Upper lobe of left lung (tissue), 6 donors: ENCODE data around the gene RASAL2. TPM values are rescaled to one million over a fixed set of nuclear protein-coding genes. Genes with fewer than 3 reads are reported as not detected.

Source experiments
- ATAC-seq, 2 donors: fragments of 200-7000 bp; cut with Tn5 transposase; one replicate each; pipeline ENCODE4 v1.9.1; 2022; ENCODE audit warnings: mild to moderate bottlenecking in 2 of 2, moderate library complexity in 2 of 2; ENCODE audit not compliant: low FRiP score in 2 of 2
- DNase-seq, 2 donors: peaks; one replicate each; pipeline ENCODE4 v3.0.0-alpha.2; 2019 to 2020
- H3K27ac ChIP-seq, 4 donors: fragments of 200-600 bp; sonication (generic); one replicate each; pipeline ENCODE4 v1.5.1; 2016 to 2019
- H3K27me3 ChIP-seq, 4 donors: fragments of 200-600 bp; sonication (generic); one replicate each; pipeline ENCODE4 v1.5.1; 2017 to 2019
- H3K36me3 ChIP-seq, 4 donors: fragments of 200-600 bp; sonication (generic); one replicate each; pipeline ENCODE4 v1.5.1; 2016 to 2019
- H3K4me1 ChIP-seq, 4 donors: fragments of 200-600 bp; sonication (generic); one replicate each; pipeline ENCODE4 v1.5.1; 2018 to 2019
- H3K4me3 ChIP-seq, 4 donors: fragments of 200-600 bp; sonication (generic); one replicate each; pipeline ENCODE4 v1.5.1; 2017 to 2019; ENCODE audit warnings: mild to moderate bottlenecking in 2 of 4, moderate library complexity in 1 of 4
- H3K9me3 ChIP-seq, 4 donors: fragments of 200-600 bp; sonication (generic); one replicate each; pipeline ENCODE4 v1.5.1; 2018 to 2019
- CTCF ChIP-seq, 6 experiments: fragments of 450-650 bp in 4 of 6; fragments of 200-600 bp in 2 of 6; sonication (generic) in 2 of 6; IDR thresholded peaks; one replicate each; pipeline ENCODE4 v1.5.1; 2016 to 2019; ENCODE audit warnings: antibody characterized with exemption in 6 of 6
- EP300 ChIP-seq, 4 donors: sonication (generic); formaldehyde crosslinking; IDR thresholded peaks; one replicate each; pipeline ENCODE4 v1.5.1; 2017; ENCODE audit warnings: antibody characterized with exemption in 4 of 4, control low read depth in 2 of 4
- POLR2A ChIP-seq, 4 donors: fragments of 450-650 bp; IDR thresholded peaks; one replicate each; pipeline ENCODE4 v1.5.1; 2016 to 2017; ENCODE audit warnings: antibody characterized with exemption in 4 of 4, mild to moderate bottlenecking in 2 of 4
- POLR2AphosphoS5 ChIP-seq, 2 donors: sonication (generic); formaldehyde crosslinking; IDR thresholded peaks; one replicate each; pipeline ENCODE4 v1.5.1; 2017; ENCODE audit warnings: antibody characterized with exemption in 2 of 2
- WGBS, 2 donors: methylation state at CpG; one replicate each; pipeline ENCODE4 v1.1.5; 2017 to 2018; 5-methylcytosine and 5-hydroxymethylcytosine counted together
- total RNA-seq, 6 donors: library from RNA; depleted of rRNA in 4 of 6; stranded (reverse); fragments of >200 nt in 4 of 6; gene quantifications; one replicate each; pipeline versions ENCODE4 v1.1.0 to v1.2.1, GENCODE V29; 2016 to 2021
- donor health status: DM: no; HTN: no; CAD: no; lungs with moderate emphysema.
- donor health status: DM: no; HTN: yes; CAD: no; lungs with severe emphysema.

Gene RASAL2
- total RNA-seq, 6 donors from 2014 or later: 24.7 to 59.0 (median 41.6) TPM

- no peak overlapping the region for H3K27ac ChIP-seq
- no peaks in the 10 kb centered on the region for H3K27me3 ChIP-seq
- DNase-seq: no peak
- no peak overlapping the region for H3K4me3 ChIP-seq
- no peaks in the 10 kb centered on the region for H3K4me1 ChIP-seq
- TF ChIP-seq EP300 (IDR thresholded peaks at IDR 0.05): no peak
- no peak for TF ChIP-seq CTCF (IDR thresholded peaks at IDR 0.05)
- TF ChIP-seq POLR2A (IDR thresholded peaks at IDR 0.05): no peak
- TF ChIP-seq POLR2AphosphoS5 (IDR thresholded peaks at IDR 0.05): no peak
- ATAC-seq: no peak
- peaks cover 0 to 23% (median 11%) of the 10 kb centered on the region in 4 donors for H3K36me3 ChIP-seq
- no peaks in the 10 kb centered on the region for H3K9me3 ChIP-seq
- WGBS, 2 donors: 53 to 57% methylated on average over 2 of the region's 2 CpGs
Measured at GRCh38 chr1:178438432-178438831, 344.5 kb downstream of the RASAL2 start.

- 89 to 96% methylated on average over 3 of the region's 3 CpGs for WGBS, 2 donors
- ATAC-seq (no peak), DNase-seq (no peak)
- Histone ChIP-seq H3K27me3 (no peaks in the 10 kb centered on the region), H3K9me3 (no peaks in the 10 kb centered on the region), H3K36me3 (peaks cover 0 to 38% (median 16%) of the 10 kb centered on the region in 4 donors), H3K4me3 (no peak overlapping the region), H3K4me1 (no peaks in the 10 kb centered on the region), H3K27ac (no peak overlapping the region)
- no peak for TF ChIP-seq CTCF (IDR thresholded peaks at IDR 0.05)
Measured at GRCh38 chr1:178442925-178443324, 349.0 kb downstream of the RASAL2 start.

- H3K36me3 ChIP-seq: peaks cover 0 to 26% (median 5%) of the 10 kb centered on the region in 4 donors
- TF ChIP-seq EP300 (IDR thresholded peaks at IDR 0.05) (no peak), CTCF (IDR thresholded peaks at IDR 0.05) (no peak), POLR2A (IDR thresholded peaks at IDR 0.05) (no peak), POLR2AphosphoS5 (IDR thresholded peaks at IDR 0.05) (no peak)
- H3K9me3 ChIP-seq: no peaks in the 10 kb centered on the region
- no peak overlapping the region for H3K27ac ChIP-seq
- ATAC-seq (no peak), DNase-seq (no peak)
- WGBS, 2 donors: 86 to 93% methylated on average over 6 of the region's 6 CpGs
- H3K4me1 ChIP-seq: no peaks in the 10 kb centered on the region
- H3K4me3 ChIP-seq: no peak overlapping the region
- H3K27me3 ChIP-seq: no peaks in the 10 kb centered on the region
Measured at GRCh38 chr1:178450871-178451270, 357.0 kb downstream of the RASAL2 start.

- ATAC-seq (no peak), DNase-seq (no peak)
- no peaks in the 10 kb centered on the region for H3K27me3 ChIP-seq
- no peak overlapping the region for H3K4me3 ChIP-seq
- H3K4me1 ChIP-seq: no peaks in the 10 kb centered on the region
- no peak overlapping the region for H3K27ac ChIP-seq
- TF ChIP-seq EP300 (IDR thresholded peaks at IDR 0.05): no peak
- TF ChIP-seq POLR2A (IDR thresholded peaks at IDR 0.05): no peak
- TF ChIP-seq POLR2AphosphoS5 (IDR thresholded peaks at IDR 0.05): no peak
- no peak for TF ChIP-seq CTCF (IDR thresholded peaks at IDR 0.05)
- WGBS, 2 donors: 67 to 68% methylated on average over 3 of the region's 3 CpGs
- no peaks in the 10 kb centered on the region for H3K9me3 ChIP-seq
- peaks cover 0 to 27% (median 5%) of the 10 kb centered on the region in 4 donors for H3K36me3 ChIP-seq
Measured at GRCh38 chr1:178451529-178451928, 357.6 kb downstream of the RASAL2 start.

DNA sequence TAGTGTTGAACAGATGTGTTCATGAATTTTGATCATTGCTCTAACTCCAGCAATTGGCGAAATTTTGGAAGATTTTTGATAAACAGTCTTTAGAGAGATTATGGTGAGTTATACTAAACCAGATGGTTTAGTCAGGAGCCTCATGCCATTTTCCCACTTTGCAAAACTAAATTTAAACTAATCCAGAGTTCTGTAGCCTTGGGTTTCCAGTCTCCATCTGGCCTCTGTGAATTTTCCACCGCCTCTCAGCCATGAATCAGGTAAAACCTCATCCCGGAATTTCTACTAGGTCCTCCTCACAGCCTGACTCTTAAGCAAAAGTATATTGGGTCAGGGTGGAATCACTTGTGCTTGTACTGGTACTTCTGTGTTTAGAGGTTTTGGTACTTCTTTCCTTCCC is 358.1 kb downstream of the RASAL2 start:
- peaks cover 0 to 29% (median 5%) of the 10 kb centered on the region in 4 donors for H3K36me3 ChIP-seq
- TF ChIP-seq POLR2AphosphoS5 (IDR thresholded peaks at IDR 0.05) (no peak), CTCF (IDR thresholded peaks at IDR 0.05) (no peak), EP300 (IDR thresholded peaks at IDR 0.05) (no peak), POLR2A (IDR thresholded peaks at IDR 0.05) (no peak)
- no peak for ATAC-seq

More for the DNA sequence above, 358.1 kb downstream of the RASAL2 start:
- Histone ChIP-seq H3K4me1 (no peaks in the 10 kb centered on the region), H3K27me3 (no peaks in the 10 kb centered on the region), H3K9me3 (no peaks in the 10 kb centered on the region), H3K27ac (no peak overlapping the region), H3K4me3 (no peak overlapping the region)
- no peak for DNase-seq
- WGBS, 2 donors: 92 to 98% methylated on average over 3 of the region's 3 CpGs
